Measurements from ENCODE around the gene YES1. TPM values are rescaled to one million over a fixed set of nuclear protein-coding genes. Genes with fewer than 3 reads are reported as not detected.
A peak's percentile ranks its signal among the peaks of the same experiment; 100 is the strongest.

Gene YES1
- total and polyA plus RNA-seq, 2 of the 13 experiments (the other 11 are each of a cell fraction or from before 2014, with no cell fraction given): 17.2 to 70.8 TPM

DNA sequence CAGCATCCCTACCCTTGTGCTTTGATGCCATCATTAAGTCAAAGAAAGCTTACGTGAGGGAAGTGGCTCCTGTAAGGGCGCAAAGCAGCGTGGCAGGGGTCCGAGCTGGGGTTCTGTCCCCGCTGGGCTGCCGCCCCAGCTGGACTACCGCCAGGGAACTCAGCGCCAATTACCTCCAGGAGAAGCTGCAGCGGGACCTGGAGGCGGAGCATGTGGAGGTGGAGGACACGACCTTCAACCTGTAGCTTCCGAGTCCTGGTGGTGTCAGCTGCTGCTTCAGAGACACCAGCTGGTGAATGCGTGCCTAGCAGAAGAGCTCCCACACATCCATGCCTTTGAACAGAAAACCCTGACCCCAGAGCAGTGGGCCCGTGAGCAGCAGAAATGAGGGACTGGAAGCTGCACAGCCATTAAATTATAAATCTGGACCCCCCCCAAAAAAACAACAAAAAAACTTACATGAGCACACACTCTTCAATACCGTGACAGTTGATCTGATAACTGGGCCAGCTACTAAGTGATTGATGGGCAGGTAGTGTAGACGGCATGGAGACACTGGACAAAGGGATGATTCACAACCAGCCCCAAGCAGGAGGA lies 20.1 kb upstream of the YES1 start (continued):
- TF ChIP-seq, protein P1, sequence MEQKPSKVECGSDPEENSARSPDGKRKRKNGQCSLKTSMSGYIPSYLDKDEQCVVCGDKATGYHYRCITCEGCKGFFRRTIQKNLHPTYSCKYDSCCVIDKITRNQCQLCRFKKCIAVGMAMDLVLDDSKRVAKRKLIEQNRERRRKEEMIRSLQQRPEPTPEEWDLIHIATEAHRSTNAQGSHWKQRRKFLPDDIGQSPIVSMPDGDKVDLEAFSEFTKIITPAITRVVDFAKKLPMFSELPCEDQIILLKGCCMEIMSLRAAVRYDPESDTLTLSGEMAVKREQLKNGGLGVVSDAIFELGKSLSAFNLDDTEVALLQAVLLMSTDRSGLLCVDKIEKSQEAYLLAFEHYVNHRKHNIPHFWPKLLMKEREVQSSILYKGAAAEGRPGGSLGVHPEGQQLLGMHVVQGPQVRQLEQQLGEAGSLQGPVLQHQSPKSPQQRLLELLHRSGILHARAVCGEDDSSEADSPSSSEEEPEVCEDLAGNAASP (CRISPR knock-in tag; IDR thresholded peaks at IDR 0.05; ENCODE audit: borderline replicate concordance): peak; percentile 80; the same call in 1 of the 2 replicates
- TF ChIP-seq MXD4 (CRISPR knock-in tag; IDR thresholded peaks at IDR 0.05): peak; percentile 81; the same call in 1 of the 2 replicates
- TF ChIP-seq CREB1 (IDR thresholded peaks at IDR 0.05): no peak
- TF ChIP-seq CREB1 (CRISPR knock-in tag; IDR thresholded peaks at IDR 0.05): no peak
- TF ChIP-seq SIN3B (IDR thresholded peaks at IDR 0.05; ENCODE audit: low read length): 0 out of 2 replicates have a peak, but pooled peaks have one; percentile 44
- TF ChIP-seq, protein P2, sequence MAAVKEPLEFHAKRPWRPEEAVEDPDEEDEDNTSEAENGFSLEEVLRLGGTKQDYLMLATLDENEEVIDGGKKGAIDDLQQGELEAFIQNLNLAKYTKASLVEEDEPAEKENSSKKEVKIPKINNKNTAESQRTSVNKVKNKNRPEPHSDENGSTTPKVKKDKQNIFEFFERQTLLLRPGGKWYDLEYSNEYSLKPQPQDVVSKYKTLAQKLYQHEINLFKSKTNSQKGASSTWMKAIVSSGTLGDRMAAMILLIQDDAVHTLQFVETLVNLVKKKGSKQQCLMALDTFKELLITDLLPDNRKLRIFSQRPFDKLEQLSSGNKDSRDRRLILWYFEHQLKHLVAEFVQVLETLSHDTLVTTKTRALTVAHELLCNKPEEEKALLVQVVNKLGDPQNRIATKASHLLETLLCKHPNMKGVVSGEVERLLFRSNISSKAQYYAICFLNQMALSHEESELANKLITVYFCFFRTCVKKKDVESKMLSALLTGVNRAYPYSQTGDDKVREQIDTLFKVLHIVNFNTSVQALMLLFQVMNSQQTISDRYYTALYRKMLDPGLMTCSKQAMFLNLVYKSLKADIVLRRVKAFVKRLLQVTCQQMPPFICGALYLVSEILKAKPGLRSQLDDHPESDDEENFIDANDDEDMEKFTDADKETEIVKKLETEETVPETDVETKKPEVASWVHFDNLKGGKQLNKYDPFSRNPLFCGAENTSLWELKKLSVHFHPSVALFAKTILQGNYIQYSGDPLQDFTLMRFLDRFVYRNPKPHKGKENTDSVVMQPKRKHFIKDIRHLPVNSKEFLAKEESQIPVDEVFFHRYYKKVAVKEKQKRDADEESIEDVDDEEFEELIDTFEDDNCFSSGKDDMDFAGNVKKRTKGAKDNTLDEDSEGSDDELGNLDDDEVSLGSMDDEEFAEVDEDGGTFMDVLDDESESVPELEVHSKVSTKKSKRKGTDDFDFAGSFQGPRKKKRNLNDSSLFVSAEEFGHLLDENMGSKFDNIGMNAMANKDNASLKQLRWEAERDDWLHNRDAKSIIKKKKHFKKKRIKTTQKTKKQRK (IDR thresholded peaks at IDR 0.05; ENCODE audit: low read length): no peak
- TF ChIP-seq, protein P3, sequence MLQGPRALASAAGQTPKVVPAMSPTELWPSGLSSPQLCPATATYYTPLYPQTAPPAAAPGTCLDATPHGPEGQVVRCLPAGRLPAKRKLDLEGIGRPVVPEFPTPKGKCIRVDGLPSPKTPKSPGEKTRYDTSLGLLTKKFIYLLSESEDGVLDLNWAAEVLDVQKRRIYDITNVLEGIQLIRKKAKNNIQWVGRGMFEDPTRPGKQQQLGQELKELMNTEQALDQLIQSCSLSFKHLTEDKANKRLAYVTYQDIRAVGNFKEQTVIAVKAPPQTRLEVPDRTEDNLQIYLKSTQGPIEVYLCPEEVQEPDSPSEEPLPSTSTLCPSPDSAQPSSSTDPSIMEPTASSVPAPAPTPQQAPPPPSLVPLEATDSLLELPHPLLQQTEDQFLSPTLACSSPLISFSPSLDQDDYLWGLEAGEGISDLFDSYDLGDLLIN (CRISPR knock-in tag; IDR thresholded peaks at IDR 0.05; ENCODE audit: borderline replicate concordance): no peak
- peak; percentile 32 for TF ChIP-seq ASH2L (IDR thresholded peaks at IDR 0.05; ENCODE audit: insufficient read length, low read depth, low read length)
- TF ChIP-seq HNRNPL (IDR thresholded peaks at IDR 0.05; ENCODE audit: low read depth, low read length): no peak
- TF ChIP-seq NRL (CRISPR knock-in tag; IDR thresholded peaks at IDR 0.05; ENCODE audit: borderline replicate concordance): no peak
- peak; percentile 47; the same call in 1 of the 2 replicates for TF ChIP-seq KAT8 (CRISPR knock-in tag; IDR thresholded peaks at IDR 0.05)
- no peak for TF ChIP-seq ZFAT (CRISPR knock-in tag; conservative IDR thresholded peaks at IDR 0.05)
- TF ChIP-seq, protein P4, sequence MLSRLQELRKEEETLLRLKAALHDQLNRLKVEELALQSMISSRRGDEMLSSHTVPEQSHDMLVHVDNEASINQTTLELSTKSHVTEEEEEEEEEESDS (CRISPR knock-in tag; IDR thresholded peaks at IDR 0.05; ENCODE audit: borderline replicate concordance): no peak
- no peak for TF ChIP-seq ZSCAN30 (CRISPR knock-in tag; IDR thresholded peaks at IDR 0.05)
- TF ChIP-seq EEA1 (CRISPR knock-in tag; IDR thresholded peaks at IDR 0.05; ENCODE audit: borderline replicate concordance): no peak
- TF ChIP-seq ZNF30 (CRISPR knock-in tag; IDR thresholded peaks at IDR 0.05): no peak
- TF ChIP-seq HES4 (CRISPR knock-in tag; IDR thresholded peaks at IDR 0.05; ENCODE audit: borderline replicate concordance): no peak
- TF ChIP-seq SPEN (CRISPR knock-in tag; IDR thresholded peaks at IDR 0.05; ENCODE audit: low read depth): peak; percentile 58
- TF ChIP-seq, protein P5, sequence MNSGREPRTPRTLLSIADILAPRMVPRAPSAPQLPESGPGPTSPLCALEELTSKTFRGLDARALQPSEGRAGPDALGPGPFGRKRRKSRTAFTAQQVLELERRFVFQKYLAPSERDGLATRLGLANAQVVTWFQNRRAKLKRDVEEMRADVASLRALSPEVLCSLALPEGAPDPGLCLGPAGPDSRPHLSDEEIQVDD (CRISPR knock-in tag; IDR thresholded peaks at IDR 0.05; ENCODE audit: borderline replicate concordance): 0 out of 2 replicates have a peak, but pooled peaks have one; percentile 59
- TF ChIP-seq, protein P6, sequence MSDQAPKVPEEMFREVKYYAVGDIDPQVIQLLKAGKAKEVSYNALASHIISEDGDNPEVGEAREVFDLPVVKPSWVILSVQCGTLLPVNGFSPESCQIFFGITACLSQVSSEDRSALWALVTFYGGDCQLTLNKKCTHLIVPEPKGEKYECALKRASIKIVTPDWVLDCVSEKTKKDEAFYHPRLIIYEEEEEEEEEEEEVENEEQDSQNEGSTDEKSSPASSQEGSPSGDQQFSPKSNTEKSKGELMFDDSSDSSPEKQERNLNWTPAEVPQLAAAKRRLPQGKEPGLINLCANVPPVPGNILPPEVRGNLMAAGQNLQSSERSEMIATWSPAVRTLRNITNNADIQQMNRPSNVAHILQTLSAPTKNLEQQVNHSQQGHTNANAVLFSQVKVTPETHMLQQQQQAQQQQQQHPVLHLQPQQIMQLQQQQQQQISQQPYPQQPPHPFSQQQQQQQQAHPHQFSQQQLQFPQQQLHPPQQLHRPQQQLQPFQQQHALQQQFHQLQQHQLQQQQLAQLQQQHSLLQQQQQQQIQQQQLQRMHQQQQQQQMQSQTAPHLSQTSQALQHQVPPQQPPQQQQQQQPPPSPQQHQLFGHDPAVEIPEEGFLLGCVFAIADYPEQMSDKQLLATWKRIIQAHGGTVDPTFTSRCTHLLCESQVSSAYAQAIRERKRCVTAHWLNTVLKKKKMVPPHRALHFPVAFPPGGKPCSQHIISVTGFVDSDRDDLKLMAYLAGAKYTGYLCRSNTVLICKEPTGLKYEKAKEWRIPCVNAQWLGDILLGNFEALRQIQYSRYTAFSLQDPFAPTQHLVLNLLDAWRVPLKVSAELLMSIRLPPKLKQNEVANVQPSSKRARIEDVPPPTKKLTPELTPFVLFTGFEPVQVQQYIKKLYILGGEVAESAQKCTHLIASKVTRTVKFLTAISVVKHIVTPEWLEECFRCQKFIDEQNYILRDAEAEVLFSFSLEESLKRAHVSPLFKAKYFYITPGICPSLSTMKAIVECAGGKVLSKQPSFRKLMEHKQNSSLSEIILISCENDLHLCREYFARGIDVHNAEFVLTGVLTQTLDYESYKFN (CRISPR knock-in tag; conservative IDR thresholded peaks at IDR 0.05): peak; percentile 72

Measured in HepG2 (cell line).